Esophagus mucosa (tissue), 1 donor: Measurements from ENCODE around the gene SLC4A3. TPM values are rescaled to one million over a fixed set of nuclear protein-coding genes. Genes with fewer than 3 reads are reported as not detected.
"Not testable (repeated sequence)": the region's sequence is repeated elsewhere in the genome, so short reads cannot be mapped to it uniquely, and the experiment has no call there.

Experiments used
- ATAC-seq: fragments of 200-7000 bp; cut with Tn5 transposase; one replicate; pipeline ENCODE4 v1.9.1; 2020
- total RNA-seq: library from RNA; stranded (reverse); gene quantifications from one replicate; pipeline ENCODE4 v1.2.4, GENCODE V29; 2023
- donor health status: DM: yes; HTN: yes; CAD: no.

SLC4A3 gene
- total RNA-seq, 1 donor from 2014 or later, result 3.0 TPM

DNA sequence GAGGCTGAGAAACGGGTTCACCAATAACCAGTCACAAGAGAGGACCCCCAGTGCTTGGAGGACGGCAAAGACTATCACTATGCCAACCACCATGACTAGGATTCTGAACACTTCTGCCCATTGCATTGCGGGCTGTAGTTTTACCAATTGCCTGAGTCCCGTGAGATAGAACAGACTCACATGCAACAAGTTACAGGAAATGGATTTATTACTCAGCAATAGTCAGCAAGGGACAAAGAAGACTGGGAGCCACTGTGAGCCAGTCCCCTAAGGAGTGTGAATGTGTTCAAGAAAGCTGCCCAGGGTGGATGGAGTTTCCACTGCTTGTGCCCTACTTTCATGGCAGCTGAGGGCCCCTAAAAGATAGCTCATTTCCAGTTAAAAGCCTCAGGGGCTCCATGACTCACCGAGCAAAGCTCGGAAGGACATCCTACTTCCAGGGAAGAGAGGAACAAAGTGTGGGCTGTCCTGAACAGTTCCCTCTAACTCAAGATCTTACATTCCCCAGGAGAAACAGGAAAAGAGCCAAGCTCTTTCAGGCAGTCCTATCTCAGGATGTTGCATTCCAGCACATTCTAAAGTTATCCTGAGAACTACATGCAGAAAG is 54.4 kb downstream of the SLC4A3 start:
- ATAC-seq, result no peak

- ATAC-seq, result not testable (repeated sequence)
These were observed 56.0 kb downstream of the SLC4A3 start for GRCh38 chr2:219683474-219683873.

DNA sequence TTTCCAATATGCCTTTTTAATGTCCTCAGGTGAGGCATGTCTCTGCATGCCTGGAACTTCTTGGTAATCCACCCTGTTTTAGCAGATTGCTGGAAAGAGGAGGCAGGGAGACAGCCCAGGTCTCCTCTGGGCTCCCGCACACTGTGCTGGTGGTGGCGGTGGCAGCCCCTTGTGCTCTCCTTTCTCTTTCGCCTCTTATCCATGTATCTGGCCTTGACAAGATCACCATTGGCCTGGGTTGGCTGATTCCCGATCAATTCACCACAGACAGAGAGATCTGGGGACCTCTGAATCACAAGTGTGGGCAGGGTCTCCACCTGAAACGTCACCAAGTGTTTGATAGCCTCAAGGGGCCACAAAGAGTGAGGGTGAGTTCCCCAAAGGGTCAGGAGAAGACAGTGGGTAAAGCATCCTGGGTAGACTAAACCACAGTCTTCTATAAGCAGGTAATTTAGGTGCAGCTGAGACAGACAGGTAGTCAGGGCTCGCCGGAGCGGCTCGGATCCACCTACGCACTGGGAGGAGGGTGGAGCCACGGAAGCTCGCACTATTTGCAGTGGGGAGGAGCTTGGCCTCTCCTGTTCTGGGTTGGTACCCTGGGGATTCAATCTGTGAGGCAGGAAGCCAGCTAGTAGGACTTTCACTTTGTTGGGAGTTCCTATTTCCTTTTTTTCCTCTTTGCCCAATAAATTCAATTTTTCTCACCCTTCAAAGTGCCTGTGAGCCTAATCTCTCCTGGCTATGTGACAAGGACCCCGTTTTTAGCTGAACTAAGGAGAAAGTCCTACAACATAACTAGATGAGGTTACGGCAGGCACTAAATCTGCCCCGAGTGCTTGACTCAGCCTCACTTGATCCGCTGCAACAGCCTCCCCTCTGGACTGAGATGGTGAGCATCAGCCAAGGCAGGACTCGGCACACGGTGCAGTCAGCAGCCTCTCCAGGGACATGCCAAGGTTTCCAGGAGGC is 57.6 kb downstream of the SLC4A3 start:
- ATAC-seq, result peak; percentile 96

DNA sequence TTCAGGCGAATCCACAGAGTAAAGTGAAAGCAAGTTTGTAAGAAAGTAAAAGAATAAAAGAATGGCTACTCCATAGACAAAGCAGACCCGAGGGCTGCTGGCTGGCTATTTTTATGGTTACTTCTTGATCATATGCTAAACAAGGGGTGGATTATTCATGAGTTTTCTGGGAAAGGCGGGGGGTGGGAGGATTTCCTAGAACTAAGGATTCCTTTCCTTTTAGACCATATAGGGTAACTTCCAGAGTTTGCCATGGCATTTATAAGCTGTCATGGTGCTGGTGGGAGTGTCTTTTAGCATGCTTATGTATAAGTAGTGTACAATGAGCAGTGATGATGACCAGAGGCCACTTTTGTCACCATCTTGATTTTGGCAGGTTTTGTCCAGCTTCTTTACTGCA is 59.8 kb downstream of the SLC4A3 start:
- ATAC-seq, result no peak

DNA sequence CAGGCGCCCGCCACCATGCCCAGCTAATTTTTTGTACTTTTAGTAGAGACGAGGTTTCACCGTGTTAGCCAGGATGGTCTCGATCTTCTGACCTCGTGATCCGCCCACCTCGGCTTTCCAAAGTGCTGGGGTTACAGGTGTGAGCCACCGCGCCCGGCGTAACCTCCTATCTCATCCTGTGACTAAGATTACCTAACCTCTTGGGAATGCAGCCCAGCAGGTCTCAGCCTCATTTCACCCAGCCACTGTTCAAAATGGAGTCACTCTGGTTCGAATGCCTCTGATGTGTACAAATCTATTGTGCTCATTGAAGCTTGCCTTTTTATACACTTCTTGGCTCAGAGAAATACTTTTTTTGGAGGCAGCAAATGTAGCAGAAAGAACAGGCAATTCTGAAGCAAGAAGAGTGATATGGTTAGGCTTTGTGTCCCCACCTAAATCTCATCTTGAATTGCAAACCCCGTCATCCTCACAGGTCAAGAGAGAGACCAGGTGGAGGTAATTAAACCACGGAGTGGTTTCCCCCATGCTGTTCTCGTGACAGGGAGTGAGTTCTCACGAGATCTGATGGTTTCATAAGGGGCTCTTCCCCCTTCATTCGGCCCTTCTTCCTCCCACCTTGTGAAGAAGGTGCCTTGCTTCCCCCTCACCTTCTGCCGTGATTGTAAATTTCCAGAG is 60.6 kb downstream of the SLC4A3 start:
- peak; percentile 36 for ATAC-seq

GRCh38 chr2:219688560-219689445 is 61.4 kb downstream of the SLC4A3 start:
- ATAC-seq, result peak; percentile 69

DNA sequence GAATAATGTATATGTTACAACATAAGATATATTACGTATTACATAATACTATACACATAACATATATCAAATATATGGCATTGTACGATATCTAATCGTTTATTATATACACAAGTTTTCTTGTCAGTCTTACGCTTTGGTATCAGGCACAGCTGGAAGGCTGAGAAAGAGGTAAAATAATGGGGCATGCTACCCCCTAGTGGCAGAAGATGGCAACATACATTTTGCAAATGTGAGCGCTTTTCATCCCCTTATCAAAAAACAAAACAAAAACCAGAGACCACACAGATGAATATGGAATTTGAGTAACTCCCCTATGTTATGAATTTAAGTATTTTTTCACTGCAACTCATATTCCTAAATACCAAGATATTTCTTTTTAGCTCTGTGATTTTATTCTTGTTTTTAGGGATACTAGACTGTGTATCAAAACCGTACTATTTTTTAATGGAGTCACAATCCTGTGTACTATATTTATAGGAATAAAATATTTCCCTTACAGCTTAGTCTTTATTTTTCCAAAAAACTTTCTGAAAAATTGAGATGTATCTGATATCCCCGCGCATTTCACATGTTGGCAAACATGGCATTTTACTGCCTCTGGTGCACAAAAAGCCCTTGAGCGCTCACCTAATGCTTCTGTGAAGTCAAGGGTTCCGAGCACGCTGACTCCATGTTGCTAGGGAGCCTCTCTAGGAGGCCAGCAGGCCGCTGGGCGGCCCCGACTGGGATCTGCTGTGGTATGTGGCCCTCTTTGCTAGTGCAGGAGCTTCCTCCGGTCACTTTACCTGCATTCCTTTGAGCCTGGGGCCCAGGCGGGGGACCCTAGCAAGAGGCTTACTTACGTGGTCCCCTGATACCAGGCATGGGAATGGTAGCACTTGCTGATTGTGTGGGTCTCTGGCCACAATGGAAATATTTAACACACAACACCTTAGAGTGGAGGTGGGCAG is 62.5 kb downstream of the SLC4A3 start:
- peak; percentile 27 for ATAC-seq

- no peak for ATAC-seq
These were observed 64.1 kb downstream of the SLC4A3 start for GRCh38 chr2:219691571-219691970.

Other genes starting within 250 kb of the SLC4A3 start
- gene DNPEP, start 239.7 kb upstream of the SLC4A3 start, total RNA-seq, result 32.3 TPM
- gene DES, start 209.3 kb upstream of the SLC4A3 start, total RNA-seq, result 29.3 TPM
- 3.8 TPM for gene SPEG, start 192.8 kb upstream of the SLC4A3 start, total RNA-seq
- 19.9 TPM for gene GMPPA, start 128.7 kb upstream of the SLC4A3 start, total RNA-seq
- gene ASIC4, start 113.1 kb upstream of the SLC4A3 start, total RNA-seq, result not detected
- 27.1 TPM for gene CHPF, start 83.8 kb upstream of the SLC4A3 start, total RNA-seq
- gene TMEM198, start 83.6 kb upstream of the SLC4A3 start, total RNA-seq, result 1.2 TPM
- 13.0 TPM for gene OBSL1, start 56.1 kb upstream of the SLC4A3 start, total RNA-seq
- 0.28 TPM for gene INHA, start 55.3 kb upstream of the SLC4A3 start, total RNA-seq
- gene STK11IP, start 29.8 kb upstream of the SLC4A3 start, total RNA-seq, result 17.3 TPM